ENCODE measurements around the gene CTIF. TPM values are rescaled to one million over a fixed set of nuclear protein-coding genes. Genes with fewer than 3 reads are reported as not detected.

Gene CTIF
- total and polyA plus RNA-seq, 5 donors, result 41.0 to 78.2 (median 48.5) TPM

- Histone ChIP-seq H3K9me3 (ENCODE audit: control insufficient read depth, low read length) (no peaks in the 10 kb centered on the region), H3K4me1 (ENCODE audit: control insufficient read depth, insufficient read depth, low read length) (peaks cover 18% of the 10 kb centered on the region), H3K4me3 (ENCODE audit: low read length) (no peak overlapping the region), H3K27ac (ENCODE audit: low read length) (peak overlapping the region; percentile 87), H3K27me3 (ENCODE audit: control insufficient read depth, insufficient read depth) (no peaks in the 10 kb centered on the region)
- 54% methylated on average over 22 of the region's 22 CpGs for WGBS
- intact Hi-C loops (cut with DNase I), result loop anchor here in 3 of 4 donors (10.0 kb wide), 3 partner anchors 53 to 87 kb away; no protein-coding TSS in a partner anchor
- DNase-seq (peak; percentile 60 to 88 (median 80)), ATAC-seq (peak; percentile 65 to 67)
These were observed 233.0 kb downstream of the CTIF start for GRCh38 chr18:48771641-48772375.

- no peak overlapping the region for H3K27ac ChIP-seq (ENCODE audit: low read length)
- peaks cover 16% of the 10 kb centered on the region for H3K4me1 ChIP-seq (ENCODE audit: control insufficient read depth, insufficient read depth, low read length)
- intact Hi-C loops (cut with DNase I), result loop anchor here in 3 of 4 donors (10.0 kb wide), 3 partner anchors 52 to 88 kb away; no protein-coding TSS in a partner anchor
These were observed 233.6 kb downstream of the CTIF start for GRCh38 chr18:48772457-48772856.

GRCh38 chr18:48773821-48774220, 235.0 kb downstream of the CTIF start:
- WGBS, result 78% methylated on average over 6 of the region's 6 CpGs
- DNase-seq (peak in 2 of 3 donors; percentile 74 to 79), ATAC-seq (peak; percentile 55 to 59)
- no peaks in the 10 kb centered on the region for H3K9me3 ChIP-seq (ENCODE audit: control insufficient read depth, low read length)
- H3K4me1 ChIP-seq (ENCODE audit: control insufficient read depth, insufficient read depth, low read length), result peaks cover 22% of the 10 kb centered on the region
- H3K27ac ChIP-seq (ENCODE audit: low read length), result peak overlapping the region; percentile 78
- intact Hi-C loops (cut with DNase I), result loop anchor here in 3 of 4 donors (10.0 kb wide), 3 partner anchors 51 to 89 kb away; no protein-coding TSS in a partner anchor
- H3K27me3 ChIP-seq (ENCODE audit: control insufficient read depth, insufficient read depth), result no peaks in the 10 kb centered on the region
- H3K4me3 ChIP-seq (ENCODE audit: low read length), result no peak overlapping the region

More at GRCh38 chr18:48772457-48772856, 233.6 kb downstream of the CTIF start:
- Histone ChIP-seq H3K27me3 (ENCODE audit: control insufficient read depth, insufficient read depth) (no peaks in the 10 kb centered on the region), H3K4me3 (ENCODE audit: low read length) (no peak overlapping the region), H3K9me3 (ENCODE audit: control insufficient read depth, low read length) (no peaks in the 10 kb centered on the region)
- DNase-seq, result no peak
- ATAC-seq, result no peak

GRCh38 chr18:48774941-48775340, 236.1 kb downstream of the CTIF start:
- no peak overlapping the region for H3K4me3 ChIP-seq (ENCODE audit: low read length)
- intact Hi-C loops (cut with DNase I), result loop anchor here in 3 of 4 donors (5.0 to 10.0 kb wide), 4 partner anchors 50 to 172 kb away; no protein-coding TSS in a partner anchor
- WGBS, result 95% methylated on average over 5 of the region's 5 CpGs
- no peak for ATAC-seq
- H3K27ac ChIP-seq (ENCODE audit: low read length), result no peak overlapping the region
- peaks cover 29% of the 10 kb centered on the region for H3K4me1 ChIP-seq (ENCODE audit: control insufficient read depth, insufficient read depth, low read length)
- no peaks in the 10 kb centered on the region for H3K9me3 ChIP-seq (ENCODE audit: control insufficient read depth, low read length)
- DNase-seq, result peak in 1 of 3 donors; percentile 28
- no peaks in the 10 kb centered on the region for H3K27me3 ChIP-seq (ENCODE audit: control insufficient read depth, insufficient read depth)

GRCh38 chr18:48775372-48776155, 236.7 kb downstream of the CTIF start:
- peak in 1 of 3 donors; percentile 53 for DNase-seq
- Histone ChIP-seq H3K27ac (ENCODE audit: low read length) (no peak overlapping the region), H3K9me3 (ENCODE audit: control insufficient read depth, low read length) (no peaks in the 10 kb centered on the region), H3K4me3 (ENCODE audit: low read length) (no peak overlapping the region), H3K27me3 (ENCODE audit: control insufficient read depth, insufficient read depth) (no peaks in the 10 kb centered on the region), H3K4me1 (ENCODE audit: control insufficient read depth, insufficient read depth, low read length) (peaks cover 33% of the 10 kb centered on the region)
- WGBS, result 86% methylated on average over 12 of the region's 12 CpGs
- intact Hi-C loops (cut with DNase I), result loop anchor here in 3 of 4 donors (5.0 to 10.0 kb wide), 4 partner anchors 49 to 172 kb away; no protein-coding TSS in a partner anchor
- no peak for ATAC-seq

- intact Hi-C loops (cut with DNase I), result loop anchor here in 3 of 4 donors (5.0 to 10.0 kb wide), 4 partner anchors 49 to 171 kb away; no protein-coding TSS in a partner anchor
- Histone ChIP-seq H3K27me3 (ENCODE audit: control insufficient read depth, insufficient read depth) (no peaks in the 10 kb centered on the region), H3K4me1 (ENCODE audit: control insufficient read depth, insufficient read depth, low read length) (peaks cover 36% of the 10 kb centered on the region), H3K4me3 (ENCODE audit: low read length) (no peak overlapping the region), H3K27ac (ENCODE audit: low read length) (peak overlapping the region; percentile 29), H3K9me3 (ENCODE audit: control insufficient read depth, low read length) (no peaks in the 10 kb centered on the region)
- ATAC-seq (no peak), DNase-seq (peak in 1 of 3 donors; percentile 54)
- WGBS, result 94% methylated on average over 5 of the region's 5 CpGs
These were observed 237.3 kb downstream of the CTIF start for GRCh38 chr18:48776156-48776555.

- H3K4me1 ChIP-seq (ENCODE audit: control insufficient read depth, insufficient read depth, low read length), result peaks cover 36% of the 10 kb centered on the region
These were observed 237.8 kb downstream of the CTIF start for GRCh38 chr18:48776641-48777025.

GRCh38 chr18:48777026-48777743, 238.4 kb downstream of the CTIF start:
- no peak overlapping the region for H3K4me3 ChIP-seq (ENCODE audit: low read length)
- DNase-seq (peak; percentile 68 to 90 (median 89)), ATAC-seq (peak in 1 of 2 donors; percentile 4)
- H3K27ac ChIP-seq (ENCODE audit: low read length), result peak overlapping the region; percentile 76
- intact Hi-C loops (cut with DNase I), result loop anchor here in 3 of 4 donors (5.0 to 10.0 kb wide), 4 partner anchors 48 to 170 kb away; no protein-coding TSS in a partner anchor
- no peaks in the 10 kb centered on the region for H3K27me3 ChIP-seq (ENCODE audit: control insufficient read depth, insufficient read depth)
- H3K9me3 ChIP-seq (ENCODE audit: control insufficient read depth, low read length), result no peaks in the 10 kb centered on the region
- WGBS, result 43% methylated on average over 13 of the region's 13 CpGs
- peaks cover 41% of the 10 kb centered on the region for H3K4me1 ChIP-seq (ENCODE audit: control insufficient read depth, insufficient read depth, low read length)

More at GRCh38 chr18:48776641-48777025, 237.8 kb downstream of the CTIF start:
- no peaks in the 10 kb centered on the region for H3K27me3 ChIP-seq (ENCODE audit: control insufficient read depth, insufficient read depth)
- H3K27ac ChIP-seq (ENCODE audit: low read length), result peak overlapping the region; percentile 29
- no peaks in the 10 kb centered on the region for H3K9me3 ChIP-seq (ENCODE audit: control insufficient read depth, low read length)
- no peak overlapping the region for H3K4me3 ChIP-seq (ENCODE audit: low read length)
- WGBS, result 57% methylated on average over 6 of the region's 6 CpGs
- ATAC-seq (no peak), DNase-seq (peak in 1 of 3 donors; percentile 36)
- intact Hi-C loops (cut with DNase I), result loop anchor here in 3 of 4 donors (5.0 to 10.0 kb wide), 4 partner anchors 48 to 171 kb away; no protein-coding TSS in a partner anchor

- ATAC-seq (no peak), DNase-seq (peak; percentile 64 to 80 (median 76))
- intact Hi-C loops (cut with DNase I), result loop anchor here in 3 of 4 donors (5.0 to 10.0 kb wide), 4 partner anchors 47 to 170 kb away; no protein-coding TSS in a partner anchor
- 57% methylated on average over 8 of the region's 8 CpGs for WGBS
- Histone ChIP-seq H3K4me1 (ENCODE audit: control insufficient read depth, insufficient read depth, low read length) (peaks cover 46% of the 10 kb centered on the region), H3K9me3 (ENCODE audit: control insufficient read depth, low read length) (no peaks in the 10 kb centered on the region), H3K27me3 (ENCODE audit: control insufficient read depth, insufficient read depth) (no peaks in the 10 kb centered on the region), H3K4me3 (ENCODE audit: low read length) (no peak overlapping the region), H3K27ac (ENCODE audit: low read length) (peak overlapping the region; percentile 76)
These were observed 238.9 kb downstream of the CTIF start for GRCh38 chr18:48777744-48778116.
